Activated CD4-positive, alpha-beta T cell treated with anti-CD3 and anti-CD28 coated beads for 1 hour (primary cell): Measurements from ENCODE around the gene KLK12.
"Not testable (repeated sequence)": the region's sequence is repeated elsewhere in the genome, so short reads cannot be mapped to it uniquely, and the experiment has no call there.

Source experiments
- DNase-seq: peaks from one replicate; pipeline ENCODE4 v3.0.0-alpha.2; 2020

KLK12 gene

DNA sequence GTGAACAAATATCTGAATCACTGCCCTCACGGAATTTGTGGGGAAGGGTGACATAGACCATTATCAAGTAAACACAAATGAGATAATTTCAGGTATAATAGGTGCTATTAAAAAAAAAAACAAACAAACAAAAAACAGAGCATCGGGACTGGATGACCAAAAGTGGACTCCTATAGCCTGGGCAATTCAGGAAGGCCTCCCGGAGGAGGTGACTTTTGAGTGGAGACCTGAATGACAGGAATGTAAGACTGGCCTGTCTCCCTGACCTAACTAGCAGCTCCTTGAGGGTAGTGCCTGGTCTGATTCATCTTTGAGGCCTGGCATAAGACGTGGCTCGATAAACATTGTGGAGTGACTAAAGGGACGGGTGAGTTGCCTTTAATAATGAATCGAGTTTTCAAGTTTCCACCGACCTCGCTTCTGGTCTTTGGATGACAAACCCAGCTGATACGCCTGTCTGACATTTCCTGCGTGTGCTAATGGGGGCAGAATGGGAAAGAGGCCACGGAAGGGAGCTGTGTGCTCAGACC lies 22.1 kb downstream of the KLK12 start:
- DNase-seq, result no peak

- DNase-seq, result no peak
Observed at GRCh38 chr19:51010066-51010795, 24.6 kb downstream of the KLK12 start.

DNA sequence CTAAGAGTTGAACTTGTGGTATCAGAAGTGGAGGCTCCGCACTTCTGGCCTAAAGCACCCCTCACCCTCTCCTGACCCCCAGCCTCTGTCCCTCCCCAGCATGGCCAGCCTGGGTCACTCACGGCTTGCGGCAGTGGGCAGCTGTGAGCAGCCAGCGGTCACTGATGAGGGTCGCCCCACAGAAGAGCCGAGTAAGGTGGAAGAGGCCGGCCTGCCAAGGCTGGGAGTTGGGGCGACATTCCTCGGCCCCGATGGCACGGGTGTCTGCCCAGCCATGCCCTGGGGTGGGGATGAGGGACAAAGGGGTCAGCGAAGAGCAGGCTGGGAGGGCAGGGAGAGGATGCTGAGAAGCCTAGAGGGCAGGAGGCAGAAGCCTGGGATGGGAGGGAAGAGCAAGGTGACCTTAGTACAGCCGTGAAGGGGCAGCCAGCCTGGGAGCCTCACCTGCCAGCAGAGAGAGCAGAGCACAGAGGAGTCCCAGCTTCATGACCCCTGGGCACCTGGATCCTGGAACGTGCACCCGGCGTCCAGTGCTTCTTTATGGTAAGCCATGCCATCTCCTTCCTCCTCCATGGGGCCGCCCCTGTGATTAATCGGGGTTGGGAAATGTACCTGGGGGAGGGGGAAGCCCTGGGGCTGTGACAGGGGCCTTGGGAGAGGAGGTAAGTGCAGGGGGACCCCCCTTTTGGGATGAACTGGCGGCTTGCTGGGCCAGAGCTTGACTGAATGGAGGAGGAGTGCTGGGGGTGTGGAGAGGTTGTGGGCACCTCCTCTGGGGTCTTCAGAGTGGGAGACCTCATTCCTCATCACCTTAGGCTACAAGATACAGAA lies 25.5 kb downstream of the KLK12 start:
- no peak for DNase-seq

DNA sequence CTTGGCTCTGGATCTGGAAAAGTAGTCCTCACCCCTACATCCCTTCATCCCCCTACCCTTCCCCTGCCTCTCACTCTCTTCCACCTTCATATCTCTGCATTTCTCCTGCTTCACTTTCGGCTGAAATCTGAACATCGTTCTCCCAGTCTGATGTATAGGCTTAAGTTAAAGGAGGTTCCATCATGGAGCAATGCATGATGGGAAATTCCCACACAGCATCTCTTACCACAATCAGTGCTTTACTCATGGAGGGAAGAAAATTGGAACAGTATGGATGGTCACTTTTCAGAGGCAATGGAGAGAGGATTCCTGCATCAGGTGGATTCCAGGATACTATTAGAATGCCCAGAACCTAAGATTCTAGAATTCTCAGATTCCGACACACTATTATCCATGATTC lies 27.3 kb downstream of the KLK12 start:
- no peak for DNase-seq

DNA sequence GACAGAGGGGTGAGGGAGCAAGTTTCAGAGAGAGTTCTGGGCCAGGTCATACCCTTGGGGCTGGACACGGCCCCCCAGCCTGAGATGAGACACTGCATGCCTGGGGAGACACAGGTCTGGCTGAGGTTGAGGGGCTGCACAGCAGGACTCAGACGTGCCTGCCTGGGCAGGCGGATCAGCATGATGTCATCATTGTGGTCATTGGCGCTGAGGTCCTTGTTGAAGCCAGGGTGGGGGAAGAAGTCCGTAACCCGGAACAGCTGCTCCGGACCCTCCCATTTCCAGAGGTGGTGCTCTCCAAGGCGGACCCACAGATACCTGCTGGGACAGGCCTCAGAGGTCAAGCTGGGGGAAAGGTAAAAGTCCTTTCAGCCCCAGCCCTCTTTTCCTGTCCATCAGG lies 28.4 kb downstream of the KLK12 start:
- no peak for DNase-seq

DNA sequence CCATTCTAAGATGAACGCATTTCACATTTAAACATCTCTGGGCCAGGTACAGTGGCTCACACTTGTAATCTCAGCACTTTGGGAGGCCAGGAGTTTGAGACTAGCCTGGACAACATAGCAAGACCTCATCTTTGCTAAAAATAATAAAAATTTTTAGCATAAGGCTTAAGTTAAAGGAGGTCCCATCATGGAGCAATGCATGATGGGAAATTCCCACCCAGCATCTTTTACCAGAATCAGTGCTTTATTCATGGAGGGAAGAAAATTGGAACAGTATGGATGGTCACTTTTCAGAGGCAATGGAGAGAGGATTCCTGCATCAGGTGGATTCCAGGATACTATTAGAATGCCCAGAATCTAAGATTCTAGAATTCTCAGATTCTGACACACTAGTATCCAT lies 29.6 kb downstream of the KLK12 start:
- DNase-seq, result no peak

- DNase-seq, result no peak
Observed at GRCh38 chr19:51003316-51003715, 31.5 kb downstream of the KLK12 start.

DNA sequence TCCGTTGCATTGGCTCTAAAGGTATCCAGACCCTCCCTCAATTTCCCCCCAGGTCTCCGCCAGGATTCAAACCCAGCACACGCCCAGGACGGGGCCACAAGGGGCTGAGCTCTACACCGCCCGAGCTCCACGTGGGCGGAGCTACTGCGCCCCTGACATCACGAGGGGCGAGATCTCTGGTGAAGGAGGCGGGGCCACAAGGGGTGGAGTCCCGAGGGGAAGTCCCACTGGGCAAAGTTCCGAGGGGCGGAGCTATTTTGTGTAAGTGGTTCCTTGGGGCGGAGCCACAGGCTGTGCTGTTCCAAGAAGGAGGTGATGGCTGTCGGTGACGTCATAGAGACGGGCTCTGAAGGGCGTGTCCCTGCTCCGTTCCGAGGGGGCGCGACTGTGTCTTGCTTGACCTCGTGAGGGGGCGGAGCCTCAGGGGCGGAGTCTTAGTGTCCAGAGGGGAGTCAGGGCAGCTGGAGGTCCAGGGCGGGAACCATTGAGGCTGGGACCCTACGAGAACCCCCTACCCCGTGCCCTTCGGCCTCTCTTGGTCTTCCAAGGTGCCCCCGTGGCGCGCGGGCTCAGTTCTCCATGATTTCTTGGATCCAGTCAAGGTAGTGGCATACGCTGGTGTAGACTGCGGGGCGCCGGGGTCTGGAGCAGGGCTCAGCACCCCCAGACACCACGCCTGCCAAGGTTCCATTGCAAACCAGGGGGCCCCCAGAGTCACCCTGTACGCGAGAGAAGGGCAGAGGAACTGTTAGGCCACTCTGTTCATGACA lies 32.1 kb downstream of the KLK12 start:
- DNase-seq, result no peak

DNA sequence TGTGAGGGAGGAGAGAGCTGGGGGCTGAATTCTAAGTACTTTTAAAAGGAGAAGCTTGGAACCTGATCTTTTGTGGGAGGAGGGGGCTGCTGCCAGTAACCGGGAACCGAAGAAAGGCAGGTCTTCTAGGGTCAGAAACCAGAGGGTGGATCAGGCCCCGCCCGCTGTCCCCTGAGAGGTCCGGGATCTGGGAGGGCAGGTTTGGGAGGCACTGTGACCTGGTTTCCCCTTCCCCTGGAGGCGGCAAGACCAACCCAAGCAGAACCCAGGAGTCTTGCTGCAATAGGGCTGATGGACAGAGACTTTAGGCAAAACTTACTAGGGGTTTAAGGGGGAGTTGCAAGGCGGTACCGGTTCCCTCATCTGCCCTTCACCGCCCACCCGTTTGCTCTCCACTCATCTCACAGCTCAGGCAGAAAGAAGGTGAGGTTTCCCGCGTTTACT lies 32.7 kb downstream of the KLK12 start:
- no peak for DNase-seq

DNA sequence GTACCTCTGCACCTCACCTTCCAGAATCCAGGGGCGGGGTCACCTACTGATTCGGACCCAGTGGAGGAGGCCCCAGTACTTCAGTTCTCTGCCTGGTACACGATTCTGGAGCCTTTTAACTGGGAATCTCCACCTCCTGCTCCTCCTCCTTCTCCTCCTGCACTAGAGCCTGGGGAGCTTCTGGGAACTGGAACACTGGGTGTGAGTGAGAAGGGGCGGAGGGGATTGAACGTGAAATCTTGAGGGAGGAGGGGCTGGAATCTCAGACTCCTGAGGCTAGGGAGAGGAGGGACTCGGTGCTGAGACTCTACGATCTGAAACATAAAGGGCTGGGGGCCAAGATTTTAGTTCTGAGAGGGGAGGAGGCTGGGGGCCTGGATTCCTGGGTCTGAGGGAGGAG lies 33.3 kb downstream of the KLK12 start, which contains the start of gene KLK8:
TSS of gene KLK8 (minus strand) at position 90 of the 400 bp plus-strand sequence. CDS start 437 bp downstream, outside the sequence.
- DNase-seq, result no peak

DNA sequence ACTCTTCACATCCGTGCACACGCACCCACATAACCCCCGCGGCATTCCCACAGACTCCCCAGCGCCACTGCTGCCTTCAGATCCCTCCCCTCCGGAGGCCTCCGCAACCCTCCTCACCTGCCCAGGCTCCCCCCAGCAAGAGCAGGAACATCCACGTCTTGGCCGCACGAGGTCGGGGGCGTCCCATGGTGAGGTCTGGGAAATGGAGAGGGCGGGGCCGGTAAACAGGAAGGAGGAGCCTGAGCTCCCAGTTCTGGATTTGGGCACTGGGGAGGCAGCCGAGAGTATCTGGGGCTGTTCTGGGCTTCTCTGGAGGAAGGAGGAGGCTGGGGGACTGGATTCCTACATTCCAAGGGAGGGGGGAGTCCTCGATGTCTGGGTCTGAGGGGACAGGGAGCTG lies 33.8 kb downstream of the KLK12 start:
- no peak for DNase-seq

GRCh38 chr19:51000426-51000825 lies 34.4 kb downstream of the KLK12 start:
- no peak for DNase-seq

- DNase-seq, result no peak
Observed at GRCh38 chr19:50998686-50999085, 36.1 kb downstream of the KLK12 start.

DNA sequence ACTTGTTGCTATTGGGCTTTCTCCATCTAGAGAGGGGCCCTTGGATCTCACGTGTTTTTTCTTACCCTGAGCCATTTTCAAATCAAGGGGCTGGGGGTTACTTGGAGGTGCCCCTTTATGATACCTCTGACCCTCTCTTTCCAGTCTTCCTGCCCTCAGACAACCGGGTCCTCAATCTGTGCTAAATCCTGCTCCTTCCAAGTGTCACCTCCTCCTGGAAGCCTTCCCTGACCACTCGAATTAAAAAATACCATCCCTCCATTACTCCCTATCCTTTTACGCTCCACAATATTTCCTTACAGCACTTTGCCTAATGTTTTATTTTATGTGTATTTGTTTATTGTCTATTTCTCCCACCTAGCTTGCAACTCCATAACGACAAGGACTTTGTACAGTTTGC lies 36.7 kb downstream of the KLK12 start:
- no peak for DNase-seq

- no peak for DNase-seq
Observed at GRCh38 chr19:50994129-50994528, 40.7 kb downstream of the KLK12 start.

DNA sequence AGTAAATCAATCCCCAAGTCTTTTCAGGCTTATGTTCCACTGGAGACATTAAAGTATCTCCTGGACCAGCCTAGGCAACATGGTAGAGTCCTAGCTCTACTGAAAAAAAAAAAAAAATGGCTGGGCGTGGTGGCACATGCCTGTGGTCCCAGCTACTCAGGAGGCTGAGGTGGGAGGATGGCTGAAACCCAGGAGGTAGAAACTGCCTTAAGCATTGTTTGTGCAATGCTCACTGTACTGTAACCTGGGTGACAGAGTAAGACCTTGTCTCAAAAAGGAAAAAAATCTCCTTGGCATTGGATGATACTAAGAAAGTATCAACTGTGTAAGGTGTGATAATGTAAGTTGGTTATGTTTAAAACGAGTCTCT lies 42.2 kb downstream of the KLK12 start:
- no peak for DNase-seq

DNA sequence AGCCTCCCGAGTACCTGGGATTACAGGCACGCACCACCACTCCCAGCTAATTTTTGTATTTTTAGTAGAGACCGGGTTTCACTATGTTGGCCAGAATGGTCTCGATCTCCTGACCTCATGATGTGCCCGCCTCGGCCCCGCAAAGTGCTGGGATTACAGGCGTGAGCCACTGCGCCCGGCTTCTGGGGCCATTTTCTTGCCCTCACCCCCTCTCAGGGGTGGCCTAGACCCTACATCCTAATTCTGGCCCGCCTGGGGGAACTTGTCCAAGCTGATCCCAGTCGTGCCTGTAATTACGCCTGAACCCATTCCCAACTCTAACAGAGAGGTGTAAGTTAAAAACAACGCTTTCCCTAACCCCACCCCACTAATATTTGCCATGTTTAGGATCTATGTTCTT lies 50.4 kb downstream of the KLK12 start:
- not testable (repeated sequence) for DNase-seq

- no peak for DNase-seq
Observed at GRCh38 chr19:50983625-50984292, 51.0 kb downstream of the KLK12 start, which contains the start of gene KLK7. Gene KLK7 (minus strand): TSS chr19:50983917. CDS start chr19:50982399, 1,518 bp downstream.

DNA sequence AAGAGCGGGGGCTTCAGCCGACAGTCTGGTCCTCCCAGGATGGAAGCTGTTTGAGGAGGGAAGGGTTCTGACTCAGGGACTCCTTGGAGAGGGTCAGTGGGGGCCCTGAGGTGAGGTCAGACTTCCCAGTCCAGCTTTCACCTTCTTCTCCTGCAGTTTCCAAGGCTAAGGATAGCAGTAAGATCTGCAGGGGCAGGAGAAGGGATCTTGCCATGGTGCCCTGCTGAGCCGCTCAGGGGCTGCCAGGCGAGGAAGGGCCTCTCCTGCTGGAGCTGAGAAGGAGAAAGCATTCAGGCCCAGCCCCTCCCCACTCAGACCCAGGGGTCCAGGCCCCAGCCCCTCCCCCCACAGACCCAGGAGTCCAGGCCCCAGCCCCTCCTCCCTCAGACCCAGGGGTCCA lies 52.6 kb downstream of the KLK12 start:
- DNase-seq, result no peak

- DNase-seq, result no peak
Observed at GRCh38 chr19:50981587-50982146, 53.1 kb downstream of the KLK12 start.

- no peak for DNase-seq
Observed at GRCh38 chr19:50980208-50980607, 54.6 kb downstream of the KLK12 start.

- no peak for DNase-seq
Observed at GRCh38 chr19:50979758-50980157, 55.0 kb downstream of the KLK12 start.
